Activated naive CD8-positive, alpha-beta T cell treated with anti-CD3 and anti-CD28 coated beads, Interleukin-2, amount 50 U/mL, for 24 hours (primary cell): ENCODE results near the gene SELENOM.

Experiments used
- ATAC-seq: fragments of 150-1000 bp; cut with Tn5 transposase; one replicate; pipeline ENCODE4 v1.10.0; 2021
- DNase-seq: peaks from one replicate; pipeline ENCODE4 v3.0.0; 2021
- H3K27ac Mint-ChIP-seq: one replicate; pipeline ENCODE4 v1.8.0; 2021; ENCODE audit warnings: mild to moderate bottlenecking, mixed read lengths
- H3K27me3 Mint-ChIP-seq: one replicate; pipeline ENCODE4 v1.8.0; 2021; ENCODE audit warnings: mixed read lengths
- H3K36me3 Mint-ChIP-seq: one replicate; pipeline ENCODE4 v1.8.0; 2021; ENCODE audit warnings: low read depth, mixed read lengths
- H3K4me1 Mint-ChIP-seq: one replicate; pipeline ENCODE4 v1.8.0; 2021; ENCODE audit warnings: mixed read lengths
- H3K4me3 Mint-ChIP-seq: one replicate; pipeline ENCODE4 v1.8.0; 2021; ENCODE audit warnings: mild to moderate bottlenecking, moderate library complexity, mixed read lengths
- H3K9me3 Mint-ChIP-seq: one replicate; pipeline ENCODE4 v1.8.0; 2021; ENCODE audit warnings: mixed read lengths

The SELENOM gene

GRCh38 chr22:31107178-31107893 lies at the start of gene SELENOM:
Gene SELENOM, minus strand, starts transcription at chr22:31107568. Its CDS starts 63 bp downstream, at chr22:31107505.
- DNase-seq (peak; percentile 89), ATAC-seq (peak; percentile 96)
- peaks cover 2% of the 10 kb centered on the region for H3K27me3 Mint-ChIP-seq
- H3K4me1 Mint-ChIP-seq: peaks cover 16% of the 10 kb centered on the region
- peak within 1 kb of the TSS; percentile 57 for H3K27ac Mint-ChIP-seq
- H3K4me3 Mint-ChIP-seq: peak within 1 kb of the TSS; percentile 90
- H3K36me3 Mint-ChIP-seq: no peaks in the 10 kb centered on the region
- H3K9me3 Mint-ChIP-seq: no peaks in the 10 kb centered on the region

GRCh38 chr22:31155422-31155821 lies 48.1 kb upstream of the SELENOM start:
- Mint-ChIP-seq H3K27ac (no peak overlapping the region), H3K36me3 (no peaks in the 10 kb centered on the region), H3K27me3 (no peaks in the 10 kb centered on the region), H3K9me3 (no peaks in the 10 kb centered on the region), H3K4me1 (peaks cover 7% of the 10 kb centered on the region), H3K4me3 (no peak overlapping the region)
- ATAC-seq (no peak), DNase-seq (no peak)

GRCh38 chr22:31154975-31155374 lies 47.6 kb upstream of the SELENOM start:
- no peaks in the 10 kb centered on the region for H3K27me3 Mint-ChIP-seq
- H3K4me1 Mint-ChIP-seq: peaks cover 6% of the 10 kb centered on the region
- DNase-seq: no peak
- no peaks in the 10 kb centered on the region for H3K36me3 Mint-ChIP-seq
- no peak overlapping the region for H3K27ac Mint-ChIP-seq
- H3K9me3 Mint-ChIP-seq: no peaks in the 10 kb centered on the region
- no peak for ATAC-seq
- H3K4me3 Mint-ChIP-seq: no peak overlapping the region

- no peak overlapping the region for H3K4me3 Mint-ChIP-seq
- no peak overlapping the region for H3K27ac Mint-ChIP-seq
- no peaks in the 10 kb centered on the region for H3K36me3 Mint-ChIP-seq
- DNase-seq (no peak), ATAC-seq (no peak)
- no peaks in the 10 kb centered on the region for H3K27me3 Mint-ChIP-seq
- no peaks in the 10 kb centered on the region for H3K9me3 Mint-ChIP-seq
- H3K4me1 Mint-ChIP-seq: no peaks in the 10 kb centered on the region
Observed at GRCh38 chr22:31153357-31153756, 46.0 kb upstream of the SELENOM start.

GRCh38 chr22:31151872-31152271 lies 44.5 kb upstream of the SELENOM start:
- Mint-ChIP-seq H3K36me3 (no peaks in the 10 kb centered on the region), H3K27ac (no peak overlapping the region), H3K4me1 (no peaks in the 10 kb centered on the region), H3K9me3 (no peaks in the 10 kb centered on the region), H3K27me3 (no peaks in the 10 kb centered on the region), H3K4me3 (no peak overlapping the region)
- no peak for ATAC-seq
- no peak for DNase-seq

GRCh38 chr22:31150615-31151014 lies 43.2 kb upstream of the SELENOM start:
- no peak overlapping the region for H3K27ac Mint-ChIP-seq

GRCh38 chr22:31148953-31149627 lies 41.7 kb upstream of the SELENOM start:
- ATAC-seq: peak; percentile 77
- H3K27ac Mint-ChIP-seq: no peak overlapping the region
- H3K4me3 Mint-ChIP-seq: no peak overlapping the region

More at GRCh38 chr22:31150615-31151014, 43.2 kb upstream of the SELENOM start:
- H3K36me3 Mint-ChIP-seq: no peaks in the 10 kb centered on the region
- no peak overlapping the region for H3K4me3 Mint-ChIP-seq
- no peaks in the 10 kb centered on the region for H3K9me3 Mint-ChIP-seq
- ATAC-seq: no peak
- no peaks in the 10 kb centered on the region for H3K27me3 Mint-ChIP-seq
- no peak for DNase-seq
- no peaks in the 10 kb centered on the region for H3K4me1 Mint-ChIP-seq

GRCh38 chr22:31148488-31148887 lies 41.1 kb upstream of the SELENOM start:
- ATAC-seq: no peak
- H3K9me3 Mint-ChIP-seq: peaks cover 6% of the 10 kb centered on the region
- H3K27ac Mint-ChIP-seq: no peak overlapping the region
- no peak overlapping the region for H3K4me3 Mint-ChIP-seq
- DNase-seq: no peak
- no peaks in the 10 kb centered on the region for H3K4me1 Mint-ChIP-seq
- H3K36me3 Mint-ChIP-seq: no peaks in the 10 kb centered on the region
- H3K27me3 Mint-ChIP-seq: no peaks in the 10 kb centered on the region

More at GRCh38 chr22:31148953-31149627, 41.7 kb upstream of the SELENOM start:
- Mint-ChIP-seq H3K4me1 (no peaks in the 10 kb centered on the region), H3K27me3 (no peaks in the 10 kb centered on the region), H3K9me3 (peaks cover 6% of the 10 kb centered on the region), H3K36me3 (no peaks in the 10 kb centered on the region)
- peak; percentile 36 for DNase-seq

GRCh38 chr22:31144223-31144622 lies 36.9 kb upstream of the SELENOM start:
- Mint-ChIP-seq H3K27ac (no peak overlapping the region), H3K4me3 (no peak overlapping the region), H3K27me3 (no peaks in the 10 kb centered on the region), H3K36me3 (no peaks in the 10 kb centered on the region), H3K9me3 (peaks cover 6% of the 10 kb centered on the region), H3K4me1 (no peaks in the 10 kb centered on the region)
- DNase-seq (no peak), ATAC-seq (peak; percentile 30)

- Mint-ChIP-seq H3K27me3 (no peaks in the 10 kb centered on the region), H3K36me3 (no peaks in the 10 kb centered on the region), H3K9me3 (peaks cover 6% of the 10 kb centered on the region), H3K27ac (no peak overlapping the region), H3K4me1 (no peaks in the 10 kb centered on the region), H3K4me3 (no peak overlapping the region)
- DNase-seq: no peak
- ATAC-seq: no peak
Observed at GRCh38 chr22:31143537-31143936, 36.2 kb upstream of the SELENOM start.

- peaks cover 6% of the 10 kb centered on the region for H3K9me3 Mint-ChIP-seq
- H3K4me3 Mint-ChIP-seq: no peak overlapping the region
- no peak overlapping the region for H3K27ac Mint-ChIP-seq
- H3K4me1 Mint-ChIP-seq: no peaks in the 10 kb centered on the region
- DNase-seq (no peak), ATAC-seq (no peak)
- H3K36me3 Mint-ChIP-seq: no peaks in the 10 kb centered on the region
- H3K27me3 Mint-ChIP-seq: no peaks in the 10 kb centered on the region
Observed at GRCh38 chr22:31143038-31143437, 35.7 kb upstream of the SELENOM start.

- H3K4me1 Mint-ChIP-seq: no peaks in the 10 kb centered on the region
- ATAC-seq: no peak
- H3K9me3 Mint-ChIP-seq: peaks cover 6% of the 10 kb centered on the region
- no peak overlapping the region for H3K27ac Mint-ChIP-seq
- H3K36me3 Mint-ChIP-seq: no peaks in the 10 kb centered on the region
- no peak overlapping the region for H3K4me3 Mint-ChIP-seq
- H3K27me3 Mint-ChIP-seq: no peaks in the 10 kb centered on the region
- DNase-seq: no peak
Observed at GRCh38 chr22:31142285-31142684, 34.9 kb upstream of the SELENOM start.

- Mint-ChIP-seq H3K4me1 (no peaks in the 10 kb centered on the region), H3K27me3 (no peaks in the 10 kb centered on the region), H3K27ac (no peak overlapping the region), H3K4me3 (no peak overlapping the region), H3K36me3 (no peaks in the 10 kb centered on the region), H3K9me3 (peaks cover 6% of the 10 kb centered on the region)
- ATAC-seq: no peak
- DNase-seq: no peak
Observed at GRCh38 chr22:31141551-31141950, 34.2 kb upstream of the SELENOM start.

- Mint-ChIP-seq H3K36me3 (no peaks in the 10 kb centered on the region), H3K4me1 (no peaks in the 10 kb centered on the region), H3K27me3 (no peaks in the 10 kb centered on the region), H3K9me3 (peaks cover 6% of the 10 kb centered on the region), H3K27ac (no peak overlapping the region), H3K4me3 (no peak overlapping the region)
- no peak for ATAC-seq
- DNase-seq: no peak
Observed at GRCh38 chr22:31140746-31141145, 33.4 kb upstream of the SELENOM start.
